ENCODE results near the gene SAE1. TPM values are rescaled to one million over a fixed set of nuclear protein-coding genes. Genes with fewer than 3 reads are reported as not detected.
"Not testable (repeated sequence)": the region's sequence is repeated elsewhere in the genome, so short reads cannot be mapped to it uniquely, and the experiment has no call there.

The SAE1 gene
- total RNA-seq, 2 experiments from 2014 or later: 125 to 127 TPM

DNA sequence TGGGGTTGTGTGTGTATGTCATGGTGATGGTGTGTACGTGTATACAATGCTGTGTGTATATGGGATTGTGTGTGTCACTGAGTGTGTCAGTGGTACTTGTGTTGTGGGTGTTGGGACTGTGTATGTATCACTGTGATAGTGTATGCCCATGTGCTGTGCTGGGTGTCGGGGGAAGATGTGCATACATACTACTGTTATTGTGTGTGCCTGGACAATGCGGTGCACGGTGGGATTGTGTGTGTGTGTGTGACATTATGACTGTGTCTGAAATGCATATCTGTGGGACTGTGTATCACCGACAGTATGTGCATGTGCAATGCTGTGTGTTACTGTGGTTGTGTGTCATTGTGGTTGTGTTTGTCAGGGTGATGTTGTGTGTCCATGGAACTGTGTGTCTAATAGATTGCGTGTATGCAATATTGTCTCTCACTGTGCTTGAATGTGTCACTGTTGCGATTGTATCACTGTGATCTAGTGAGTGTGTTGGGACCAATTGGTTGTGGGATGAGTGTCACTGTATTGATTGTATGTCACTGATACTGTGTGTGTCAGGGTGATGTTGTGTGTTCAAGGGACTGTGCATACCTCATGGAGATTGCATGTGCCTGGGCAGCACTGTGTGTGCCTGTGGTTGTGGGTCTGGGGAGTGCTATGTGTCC, 111.4 kb downstream of the SAE1 start:
- ChIA-PET CTCF (interaction anchor here (1.4 to 2.2 kb wide), 2 partner anchors 10 to 32 kb away, joined by 4 to 7 read pairs; no protein-coding TSS in a partner anchor), POLR2A (interaction anchor here (0.6 to 4.3 kb wide), 5 partner anchors 9 to 129 kb away, joined by 3 to 38 read pairs (median 23); partner anchors contain the start of gene ZC3H4)
- H3K4me3 Mint-ChIP-seq: no peak overlapping the region
- no peaks in the 10 kb centered on the region for H3K9me3 Mint-ChIP-seq
- H3K27ac Mint-ChIP-seq: no peak overlapping the region
- peaks cover 3% of the 10 kb centered on the region for H3K36me3 Mint-ChIP-seq (ENCODE audit: low read depth)
- H3K4me1 Mint-ChIP-seq (ENCODE audit: low read depth): peaks cover 24% of the 10 kb centered on the region
- H3K27me3 Mint-ChIP-seq: no peaks in the 10 kb centered on the region
- TF ChIP-seq, protein P1, sequence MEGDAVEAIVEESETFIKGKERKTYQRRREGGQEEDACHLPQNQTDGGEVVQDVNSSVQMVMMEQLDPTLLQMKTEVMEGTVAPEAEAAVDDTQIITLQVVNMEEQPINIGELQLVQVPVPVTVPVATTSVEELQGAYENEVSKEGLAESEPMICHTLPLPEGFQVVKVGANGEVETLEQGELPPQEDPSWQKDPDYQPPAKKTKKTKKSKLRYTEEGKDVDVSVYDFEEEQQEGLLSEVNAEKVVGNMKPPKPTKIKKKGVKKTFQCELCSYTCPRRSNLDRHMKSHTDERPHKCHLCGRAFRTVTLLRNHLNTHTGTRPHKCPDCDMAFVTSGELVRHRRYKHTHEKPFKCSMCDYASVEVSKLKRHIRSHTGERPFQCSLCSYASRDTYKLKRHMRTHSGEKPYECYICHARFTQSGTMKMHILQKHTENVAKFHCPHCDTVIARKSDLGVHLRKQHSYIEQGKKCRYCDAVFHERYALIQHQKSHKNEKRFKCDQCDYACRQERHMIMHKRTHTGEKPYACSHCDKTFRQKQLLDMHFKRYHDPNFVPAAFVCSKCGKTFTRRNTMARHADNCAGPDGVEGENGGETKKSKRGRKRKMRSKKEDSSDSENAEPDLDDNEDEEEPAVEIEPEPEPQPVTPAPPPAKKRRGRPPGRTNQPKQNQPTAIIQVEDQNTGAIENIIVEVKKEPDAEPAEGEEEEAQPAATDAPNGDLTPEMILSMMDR (IDR thresholded peaks at IDR 0.05): no peak
- no peak for ATAC-seq
- intact Hi-C loops (cut with micrococcal nuclease): loop anchor here (2.0 to 10.0 kb wide), 2 partner anchors 13 to 87 kb away; no protein-coding TSS in a partner anchor
- DNase-seq: peak; percentile 26

DNA sequence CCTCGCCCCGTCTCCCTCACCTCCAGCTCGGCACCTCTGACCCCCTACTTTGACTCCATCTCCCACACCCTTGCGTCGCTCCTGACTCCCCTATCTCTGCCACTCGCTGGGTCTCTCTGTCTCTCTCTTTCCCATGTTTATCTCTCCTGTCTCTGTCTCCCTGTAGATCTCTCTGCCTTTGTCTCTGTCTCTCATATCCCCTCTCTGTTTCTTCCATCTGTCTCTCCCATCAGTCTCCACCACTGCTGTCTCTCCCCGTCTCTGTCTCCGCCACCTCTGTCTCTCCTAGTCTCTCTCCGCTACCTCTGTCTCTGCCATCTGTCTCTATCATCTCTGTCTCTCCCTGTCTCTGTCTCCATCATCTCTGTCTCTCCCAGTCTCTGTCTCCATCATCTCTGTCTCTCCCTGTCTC, 112.7 kb downstream of the SAE1 start:
- Mint-ChIP-seq H3K9me3 (no peaks in the 10 kb centered on the region), H3K27me3 (no peaks in the 10 kb centered on the region), H3K4me1 (ENCODE audit: low read depth) (peaks cover 27% of the 10 kb centered on the region), H3K27ac (peak overlapping the region; percentile 98), H3K4me3 (peak overlapping the region; percentile 81), H3K36me3 (ENCODE audit: low read depth) (peaks cover 3% of the 10 kb centered on the region)
- CTCF ChIA-PET: interaction anchor here (0.8 to 10.1 kb wide), 18 partner anchors 11 to 230 kb away, joined by 3 to 399 read pairs (median 8); partner anchors contain the start of genes CCDC9 and SAE1
- ATAC-seq (peak; percentile 7), DNase-seq (no peak)
- TF ChIP-seq, protein P1 (IDR thresholded peaks at IDR 0.05): no peak
- intact Hi-C loops (cut with micrococcal nuclease): loop anchor here (2.0 to 10.0 kb wide), 2 partner anchors 15 to 89 kb away; no protein-coding TSS in a partner anchor
- POLR2A ChIA-PET: interaction anchor here (0.6 to 5.7 kb wide), 12 partner anchors 10 to 196 kb away, joined by 3 to 45 read pairs (median 6); partner anchors contain the start of genes CCDC9 and SAE1

DNA sequence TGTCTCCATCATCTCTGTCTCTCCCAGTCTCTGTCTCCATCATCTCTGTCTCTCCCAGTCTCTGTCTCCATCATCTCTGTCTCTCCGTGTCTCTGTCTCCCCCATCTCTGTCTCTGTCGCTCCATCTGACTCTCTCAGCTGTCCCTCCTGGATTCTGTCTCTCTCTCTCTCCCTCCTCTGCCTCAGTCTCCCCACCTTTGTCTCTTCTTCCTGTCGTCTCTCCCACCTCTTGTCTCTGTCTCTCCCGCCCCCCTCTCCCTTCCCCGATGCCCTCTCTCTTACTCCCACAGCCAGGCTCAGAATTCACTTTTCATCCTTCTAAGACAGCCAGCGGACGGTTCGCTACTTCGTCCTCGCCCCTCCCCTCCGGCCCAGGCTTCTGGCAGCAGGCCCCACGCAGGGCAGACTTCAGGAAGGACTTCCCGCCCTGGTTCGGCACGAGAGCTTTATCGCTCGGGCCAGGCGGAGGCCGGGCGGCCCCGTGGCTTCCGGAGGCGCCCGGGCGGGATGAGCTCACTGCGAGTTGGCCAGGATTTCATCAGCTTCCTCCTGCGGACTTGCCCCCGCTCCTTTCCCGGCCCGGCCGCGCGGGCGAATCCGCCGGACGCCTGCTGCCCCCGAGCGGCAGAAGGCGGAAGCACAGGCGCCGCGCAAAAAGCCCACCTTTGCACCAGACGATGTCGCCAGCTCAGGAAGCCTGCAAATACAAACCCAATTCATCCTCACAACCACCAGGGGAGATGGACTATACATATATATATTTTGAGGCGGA, 113.3 kb downstream of the SAE1 start:
- peaks cover 26% of the 10 kb centered on the region for H3K4me1 Mint-ChIP-seq (ENCODE audit: low read depth)
- TF ChIP-seq, protein P1 (IDR thresholded peaks at IDR 0.05): peak; percentile 99
- DNase-seq: peak; percentile 95
- intact Hi-C loops (cut with micrococcal nuclease): loop anchor here (2.0 to 10.0 kb wide), 3 partner anchors 15 to 89 kb away; no protein-coding TSS in a partner anchor
- ChIA-PET POLR2A (interaction anchor here (0.6 to 5.7 kb wide), 23 partner anchors 9 to 132 kb away, joined by 3 to 45 read pairs (median 5); partner anchors contain the start of genes CCDC9, DHX34, SAE1 and ZC3H4), CTCF (interaction anchor here (0.6 to 10.1 kb wide), 57 partner anchors 9 to 387 kb away, joined by 3 to 399 read pairs (median 6); partner anchors contain the start of genes CCDC9, INAFM1, NPAS1 and SAE1)
- ATAC-seq: peak; percentile 71
- H3K9me3 Mint-ChIP-seq: no peaks in the 10 kb centered on the region
- H3K27ac Mint-ChIP-seq: peak overlapping the region; percentile 98
- peaks cover 3% of the 10 kb centered on the region for H3K36me3 Mint-ChIP-seq (ENCODE audit: low read depth)
- no peaks in the 10 kb centered on the region for H3K27me3 Mint-ChIP-seq
- H3K4me3 Mint-ChIP-seq: peak overlapping the region; percentile 81

DNA sequence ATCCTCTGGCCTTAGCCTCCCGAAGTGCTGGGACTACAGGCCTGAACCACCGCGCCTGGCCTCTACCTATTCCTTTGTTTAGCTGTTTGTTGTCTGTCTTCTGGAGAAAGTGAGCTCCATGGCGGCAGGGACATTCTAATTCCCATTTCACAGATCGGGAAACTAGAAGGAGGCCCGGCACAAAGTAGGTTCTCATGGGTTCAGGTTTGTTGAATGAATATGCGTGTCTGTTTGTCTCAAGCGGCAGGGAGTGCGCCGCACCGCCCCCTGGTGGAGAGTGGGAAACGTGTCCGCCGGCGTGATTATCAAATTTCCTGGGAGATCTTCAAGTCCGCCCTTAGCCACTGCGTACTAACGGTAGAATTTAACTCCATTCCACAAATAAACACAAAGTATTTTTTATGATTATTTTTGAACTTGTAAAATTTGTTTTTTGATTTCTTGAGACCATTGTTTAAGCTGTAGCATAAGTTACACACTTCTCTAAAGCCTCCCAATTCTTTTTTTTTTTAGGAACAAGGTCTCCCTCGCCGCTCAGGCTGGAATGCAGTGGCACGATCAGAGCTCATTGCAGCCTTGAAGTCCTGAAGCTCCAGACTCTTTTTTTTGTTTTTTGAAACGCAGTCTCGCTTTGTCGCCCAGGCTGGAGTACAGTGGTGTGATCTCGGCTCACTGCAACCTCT, 116.8 kb downstream of the SAE1 start:
- TF ChIP-seq, protein P1 (IDR thresholded peaks at IDR 0.05): peak; percentile 95
- intact Hi-C loops (cut with micrococcal nuclease): loop anchor here (10.0 kb wide), 1 partner anchor 93 kb away; no protein-coding TSS in a partner anchor
- CTCF ChIA-PET: interaction anchor here (0.6 to 10.1 kb wide), 37 partner anchors 9 to 587 kb away, joined by 3 to 399 read pairs (median 4); partner anchors contain the start of genes CCDC9, DACT3, SAE1 and ZC3H4
- DNase-seq (peak; percentile 90), ATAC-seq (no peak)
- Mint-ChIP-seq H3K4me1 (ENCODE audit: low read depth) (peaks cover 14% of the 10 kb centered on the region), H3K27me3 (no peaks in the 10 kb centered on the region), H3K27ac (peak overlapping the region; percentile 66), H3K4me3 (no peak overlapping the region), H3K9me3 (no peaks in the 10 kb centered on the region), H3K36me3 (ENCODE audit: low read depth) (peaks cover 3% of the 10 kb centered on the region)
- POLR2A ChIA-PET: interaction anchor here (0.6 to 5.7 kb wide), 6 partner anchors 9 to 1246 kb away, joined by 3 to 45 read pairs (median 8); partner anchors contain the start of gene CCDC9

DNA sequence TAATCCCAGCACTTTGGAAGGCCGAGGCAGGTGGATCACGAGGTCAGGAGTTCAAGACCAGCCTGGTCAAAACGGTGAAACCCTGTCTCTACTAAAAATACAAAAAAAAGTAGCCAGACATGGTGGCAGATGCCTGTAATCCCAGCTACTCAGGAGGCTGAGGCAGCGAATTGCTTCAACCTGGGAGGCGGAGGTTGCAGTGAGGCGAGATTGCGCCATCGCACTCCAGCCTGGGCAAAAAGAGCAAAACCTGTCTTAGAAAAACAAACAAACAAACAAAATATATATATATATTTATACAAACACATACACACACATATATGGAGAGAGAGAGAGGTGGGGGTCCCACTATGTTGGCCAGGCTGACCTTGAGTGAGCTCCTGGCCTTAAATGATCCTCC, 122.4 kb downstream of the SAE1 start:
- ATAC-seq; intact Hi-C loops (cut with micrococcal nuclease); H3K27ac Mint-ChIP-seq; H3K9me3 Mint-ChIP-seq; H3K27me3 Mint-ChIP-seq; DNase-seq; H3K4me3 Mint-ChIP-seq; H3K36me3 Mint-ChIP-seq (ENCODE audit: low read depth): not testable (repeated sequence)
- ChIA-PET CTCF (interaction anchor here (1.3 to 5.9 kb wide), 2 partner anchors 9 to 42 kb away, joined by 6 to 54 read pairs; no protein-coding TSS in a partner anchor), POLR2A (interaction anchor here (1.0 to 1.7 kb wide), 2 partner anchors 9 to 26 kb away, joined by 3 to 5 read pairs; no protein-coding TSS in a partner anchor)
- peaks cover 13% of the 10 kb centered on the region for H3K4me1 Mint-ChIP-seq (ENCODE audit: low read depth)

Data from activated CD8-positive, alpha-beta T cell treated with anti-CD3 and anti-CD28 coated beads for 36 hours (primary cell).